Neuronal stem cell (in vitro differentiated cells): ENCODE measurements around the gene IFNA10. TPM values are rescaled to one million over a fixed set of nuclear protein-coding genes. Genes with fewer than 3 reads are reported as not detected.

Experiments
- small RNA-seq: library from polyadenylated mRNA; stranded (forward); fragments of <200 nt; extraction: miRNeasy Mini kit (QIAGEN cat#:217004); gene quantifications from one replicate; pipeline ENCODE3, GENCODE V24; 2013; ENCODE audit not compliant: insufficient read depth

IFNA10 gene

Small RNA genes lying within 50 kb of the gene (small RNA-seq; reads per million reads assigned to genes)
- gene RF00019 = not detected
